HS-5 (cell line): Measurements from ENCODE around the gene RETREG1.
"Not testable (repeated sequence)": the region's sequence is repeated elsewhere in the genome, so short reads cannot be mapped to it uniquely, and the experiment has no call there.

Experiments
- DNase-seq: peaks from one replicate; pipeline ENCODE4 v3.0.0-alpha.2; 2012; ENCODE audit warnings: low read depth

RETREG1 gene

GRCh38 chr5:16487456-16487855, 129.3 kb downstream of the RETREG1 start:
- no peak for DNase-seq

- DNase-seq = no peak
Observed at GRCh38 chr5:16486711-16487111, 130.1 kb downstream of the RETREG1 start.

GRCh38 chr5:16485656-16486055, 131.1 kb downstream of the RETREG1 start:
- no peak for DNase-seq

- no peak for DNase-seq
Observed at GRCh38 chr5:16484081-16484480, 132.7 kb downstream of the RETREG1 start.

- no peak for DNase-seq
Observed at GRCh38 chr5:16483361-16483760, 133.4 kb downstream of the RETREG1 start.

- DNase-seq = no peak
Observed at GRCh38 chr5:16482891-16483290, 133.9 kb downstream of the RETREG1 start.

GRCh38 chr5:16480821-16481538, 135.8 kb downstream of the RETREG1 start:
- DNase-seq = no peak

GRCh38 chr5:16480144-16480543, 136.7 kb downstream of the RETREG1 start:
- DNase-seq = no peak

- no peak for DNase-seq
Observed at GRCh38 chr5:16477541-16477940, 139.3 kb downstream of the RETREG1 start.

GRCh38 chr5:16476417-16476816, 140.4 kb downstream of the RETREG1 start:
- DNase-seq = not testable (repeated sequence)

GRCh38 chr5:16471387-16471786, 145.4 kb downstream of the RETREG1 start:
- no peak for DNase-seq

GRCh38 chr5:16467363-16468219, 149.2 kb downstream of the RETREG1 start:
- peak; percentile 75 for DNase-seq

- peak; percentile 69 for DNase-seq
Observed at GRCh38 chr5:16465544-16466432, 151.0 kb downstream of the RETREG1 start, which contains the start of gene ZNF622. ZNF622 (minus strand) TSS chr5:16465800; CDS start chr5:16465665, 135 bp downstream.

- DNase-seq = no peak
Observed at GRCh38 chr5:16464664-16465543, 151.9 kb downstream of the RETREG1 start.

GRCh38 chr5:16464231-16464630, 152.6 kb downstream of the RETREG1 start:
- no peak for DNase-seq

- DNase-seq = peak; percentile 97
Observed at GRCh38 chr5:16461782-16462181, 155.0 kb downstream of the RETREG1 start.

GRCh38 chr5:16461026-16461425, 155.8 kb downstream of the RETREG1 start:
- DNase-seq = no peak

GRCh38 chr5:16459451-16459850, 157.3 kb downstream of the RETREG1 start:
- no peak for DNase-seq

GRCh38 chr5:16457853-16458252, 158.9 kb downstream of the RETREG1 start:
- no peak for DNase-seq

GRCh38 chr5:16457451-16457850, 159.3 kb downstream of the RETREG1 start:
- no peak for DNase-seq
